IMR-90 (cell line): ENCODE data around the gene ELMO1. TPM values are rescaled to one million over a fixed set of nuclear protein-coding genes. Genes with fewer than 3 reads are reported as not detected.

Experiments used
- ATAC-seq: fragments of 200-7000 bp; cut with Tn5 transposase; 2 replicates; pipeline ENCODE4 v1.9.1; 2020; ENCODE audit warnings: low read depth, mild to moderate bottlenecking, moderate library complexity
- BruUV-seq: library from RNA; stranded (reverse); fragments of 400-500 nt; replicated peaks from 2 replicates; lab custom pipeline; 2021; lab: Mats Ljungman, UMichigan
- CTCF ChIA-PET: fragments of 300-600 bp; formaldehyde crosslinking; extraction: SDS; loops from one replicate; lab custom pipeline; 2021; ENCODE audit warnings: antibody characterized with exemption; lab: Yijun Ruan, JAX
- POLR2A ChIA-PET: fragments of 300-600 bp; sonication (Branson Sonifier 250); formaldehyde crosslinking; loops from one replicate; lab custom pipeline; 2022; ENCODE audit warnings: antibody characterized with exemption; ENCODE audit not compliant: unreplicated experiment; lab: Charles Lee
- DNase-seq: peaks from one replicate; pipeline ENCODE4 v3.0.0; 2013
- H2AFZ ChIP-seq: replicated peaks from 2 replicates; pipeline ENCODE3; 2013; ENCODE audit warnings: low read length, mild to moderate bottlenecking; ENCODE audit not compliant: poor library complexity
- H2AK5ac ChIP-seq: 2 replicates; pipeline ENCODE4 v1.6.1; 2013; ENCODE audit warnings: low read depth, low read length, inconsistent platforms
- H2AK9ac ChIP-seq: replicated peaks from 2 replicates; pipeline ENCODE3; 2013; ENCODE audit warnings: mild to moderate bottlenecking, low read depth, low read length, moderate library complexity; ENCODE audit not compliant: poor library complexity
- H2BK120ac ChIP-seq: 2 replicates; pipeline ENCODE4 v1.6.1; 2013; ENCODE audit warnings: low read depth, low read length, inconsistent platforms
- H2BK15ac ChIP-seq: 3 replicates; pipeline ENCODE4 v1.6.1; 2013; ENCODE audit warnings: low read depth, low read length, inconsistent platforms
- H2BK20ac ChIP-seq: 2 replicates; pipeline ENCODE4 v1.6.1; 2013; ENCODE audit warnings: low read depth, mild to moderate bottlenecking, inconsistent platforms, low read length, moderate library complexity
- H2BK5ac ChIP-seq: 2 replicates; pipeline ENCODE4 v1.6.1; 2013; ENCODE audit warnings: mild to moderate bottlenecking, low read depth, low read length, inconsistent platforms; ENCODE audit not compliant: poor library complexity, severe bottlenecking
- H3K14ac ChIP-seq: replicated peaks from 2 replicates; pipeline ENCODE4 v1.6.1; 2013; ENCODE audit warnings: low read depth, low read length, inconsistent platforms
- H3K18ac ChIP-seq: 2 replicates; pipeline ENCODE4 v1.6.1; 2013; ENCODE audit warnings: low read depth, low read length, control low read depth
- H3K23ac ChIP-seq: 2 replicates; pipeline ENCODE4 v1.6.1; 2013; ENCODE audit warnings: low read depth, low read length, inconsistent platforms
- H3K27ac ChIP-seq: 2 replicates; pipeline ENCODE4 v1.5.1; 2013; ENCODE audit warnings: mild to moderate bottlenecking, control low read depth, low read length; ENCODE audit not compliant: insufficient read depth
- H3K27me3 ChIP-seq: 2 replicates; pipeline ENCODE4 v1.6.1; 2013; ENCODE audit warnings: low read length; ENCODE audit not compliant: control insufficient read depth, insufficient read depth
- H3K36me3 ChIP-seq: 2 replicates; pipeline ENCODE4 v1.6.1; 2013; ENCODE audit warnings: low read length, mixed read lengths; ENCODE audit not compliant: control insufficient read depth, insufficient read depth
- H3K4ac ChIP-seq: 2 replicates; pipeline ENCODE4 v1.6.1; 2013; ENCODE audit warnings: low read depth, low read length, inconsistent platforms
- H3K4me1 ChIP-seq: 2 replicates; pipeline ENCODE4 v1.6.1; 2013; ENCODE audit warnings: low read length, mixed read lengths; ENCODE audit not compliant: control insufficient read depth, insufficient read depth
- H3K4me2 ChIP-seq: 2 replicates; pipeline ENCODE4 v1.6.1; 2013; ENCODE audit warnings: low read depth, mild to moderate bottlenecking, control low read depth, low read length, moderate library complexity
- H3K4me3 ChIP-seq: 2 replicates; pipeline ENCODE4 v1.5.1; 2013; ENCODE audit warnings: low read depth, mild to moderate bottlenecking, control low read depth, low read length, moderate library complexity; ENCODE audit not compliant: insufficient read depth
- H3K56ac ChIP-seq: 2 replicates; pipeline ENCODE4 v1.6.1; 2013; ENCODE audit warnings: low read length, inconsistent platforms; ENCODE audit not compliant: insufficient read depth; ENCODE audit errors: extremely low read depth
- H3K79me1 ChIP-seq, 2 experiments: 2 replicates each; pipeline ENCODE4 v1.6.1; 2013; ENCODE audit warnings: low read length in 2 of 2, inconsistent platforms in 1 of 2, low read depth in 1 of 2
- H3K9ac ChIP-seq: 2 replicates; pipeline ENCODE4 v1.6.1; 2013; ENCODE audit warnings: low read depth, low read length, control low read depth
- H3K9me1 ChIP-seq: 2 replicates; pipeline ENCODE4 v1.6.1; 2013; ENCODE audit warnings: low read length, inconsistent platforms; ENCODE audit not compliant: insufficient read depth
- H3K9me3 ChIP-seq: 2 replicates; pipeline ENCODE4 v1.6.1; 2013; ENCODE audit warnings: low read length; ENCODE audit not compliant: control insufficient read depth, insufficient read depth
- H4K20me1 ChIP-seq: 2 replicates; pipeline ENCODE4 v1.6.1; 2013; ENCODE audit warnings: low read length, inconsistent platforms; ENCODE audit not compliant: insufficient read depth
- H4K5ac ChIP-seq: 2 replicates; pipeline ENCODE4 v1.6.1; 2013; ENCODE audit warnings: mild to moderate bottlenecking, low read depth, low read length, control low read depth
- H4K8ac ChIP-seq, 2 experiments: 2 replicates each; pipeline ENCODE4 v1.6.1; 2013; ENCODE audit warnings: low read depth in 2 of 2, low read length in 2 of 2, control low read depth in 1 of 2, inconsistent platforms in 1 of 2
- H4K91ac ChIP-seq: 2 replicates; pipeline ENCODE4 v1.6.1; 2013; ENCODE audit warnings: low read depth, low read length, inconsistent platforms; ENCODE audit not compliant: insufficient read depth
- CEBPB ChIP-seq: IDR thresholded peaks from 2 replicates; pipeline ENCODE4 v1.6.1; 2012; ENCODE audit warnings: low read depth, low read length, improper control_type of control experiment
- CHD1 ChIP-seq: IDR thresholded peaks from 2 replicates; pipeline ENCODE4 v1.6.1; 2012; ENCODE audit warnings: low read depth, low read length, improper control_type of control experiment
- MXI1 ChIP-seq: IDR thresholded peaks from 2 replicates; pipeline ENCODE4 v1.6.1; 2012; ENCODE audit warnings: low read depth, mild to moderate bottlenecking, low read length, moderate library complexity, borderline replicate concordance
- NFE2L2 ChIP-seq: fragments of 150-350 bp; IDR thresholded peaks from 2 replicates; pipeline ENCODE4 v1.6.1; 2016; ENCODE audit warnings: low read depth, mild to moderate bottlenecking, low read length
- RFX5 ChIP-seq: IDR thresholded peaks from 2 replicates; pipeline ENCODE4 v1.8.0; 2012; ENCODE audit warnings: low read depth, mild to moderate bottlenecking, low read length, moderate library complexity
- SMC3 ChIP-seq: fragments of 150-350 bp; IDR thresholded peaks from 2 replicates; pipeline ENCODE4 v1.6.1; 2016; ENCODE audit warnings: low read depth, mild to moderate bottlenecking, antibody characterized with exemption, low read length, moderate library complexity
- WGBS, 2 experiments: methylation state at CpG; one replicate each; pipeline versions ENCODE4 v1.1.5 to v1.1.7; 2013; ENCODE audit warnings: missing lambda C conversion rate in 2 of 2; ENCODE audit not compliant: insufficient read length in 1 of 2; ENCODE audit errors: extremely low coverage in 2 of 2; 5-methylcytosine and 5-hydroxymethylcytosine counted together
- dilution Hi-C: fragments of 300-500 bp; cut with HindIII; formaldehyde crosslinking; loops from one replicate; pipeline ENCODE4 v1.14.3; 2018; ENCODE audit warnings: low sequenced_read_pairs; ENCODE audit not compliant: unreplicated experiment
- in situ Hi-C: fragments of 300-500 bp; cut with MboI; formaldehyde crosslinking; loops from 3 replicates; pipeline ENCODE4 v1.14.3; 2019; ENCODE audit warnings: low sequenced_read_pairs, inconsistent platforms, mixed read lengths
- intact Hi-C: fragments of 100-400 bp; cut with micrococcal nuclease; formaldehyde crosslinking; loops from 2 replicates; pipeline ENCODE4 v1.10.0; 2022
- polyA plus RNA-seq, 3 experiments: library from polyadenylated mRNA; depleted of rRNA; stranded (reverse); fragments of >200 nt; gene quantifications; 2 replicates each; pipeline ENCODE4 v1.2.3, GENCODE V29; 2012; ENCODE audit warnings: low replicate concordance in 1 of 3
- total RNA-seq: library from RNA; depleted of rRNA; stranded (reverse); fragments of >200 nt; gene quantifications from 2 replicates; pipeline ENCODE4 v1.2.3, GENCODE V29; 2012

ELMO1 gene
- total and polyA plus RNA-seq, 2 of the 4 experiments (the other 2 are of a cell fraction) = 0.03 TPM; not detected in 1

GRCh38 chr7:37284285-37284684, 164.4 kb downstream of the ELMO1 start:
- no peak for TF ChIP-seq RFX5
- TF ChIP-seq CHD1 = no peak
- TF ChIP-seq SMC3 = no peak
- TF ChIP-seq MXI1 = no peak
- no peak for TF ChIP-seq CEBPB
- no peak for TF ChIP-seq NFE2L2
- intact Hi-C loops = no loop called here
- DNase-seq (no peak), ATAC-seq (no peak)
- Histone ChIP-seq H2BK5ac (no peak overlapping the region), H4K20me1 (no peaks in the 10 kb centered on the region), H3K56ac (no peak overlapping the region), H3K4ac (no peak overlapping the region), H4K91ac (no peak overlapping the region), H3K4me2 (no peak overlapping the region), H3K9me1 (no peaks in the 10 kb centered on the region), H3K23ac (no peak overlapping the region), H3K4me1 (no peaks in the 10 kb centered on the region), H3K27me3 (no peaks in the 10 kb centered on the region), H3K79me1 (no peaks in the 10 kb centered on the region), H3K27ac (no peak overlapping the region), H3K36me3 (no peaks in the 10 kb centered on the region), H3K9me3 (peaks cover 11% of the 10 kb centered on the region), H2BK20ac (no peak overlapping the region), H2AK9ac (no peak overlapping the region), H2AK5ac (no peak overlapping the region), H4K5ac (no peak overlapping the region), H3K4me3 (no peak overlapping the region), H3K14ac (no peak overlapping the region), H2AFZ (no peak overlapping the region), H2BK120ac (no peak overlapping the region), H3K18ac (no peak overlapping the region), H3K9ac (no peak overlapping the region), H2BK15ac (no peak overlapping the region), H4K8ac (no peak overlapping the region)
- dilution Hi-C loops = no loop called here
- WGBS, 2 experiments = no CpG with 5 or more reads among the region's 4 CpGs
- in situ Hi-C loops = no loop called here
- no TSS peak for BruUV-seq
- CTCF ChIA-PET = no interaction called here
- POLR2A ChIA-PET = no interaction called here
